HG03060 (cell line): ENCODE data around the gene TIPIN.
"Not testable (repeated sequence)": the region's sequence is repeated elsewhere in the genome, so short reads cannot be mapped to it uniquely, and the experiment has no call there.

Experiments
- ATAC-seq: cut with Tn5 transposase; IDR thresholded peaks from one replicate; pipeline ENCODE4 v1.9.1; 2021; ENCODE audit warnings: low read depth, moderate number of reproducible peaks; ENCODE audit not compliant: unreplicated experiment

TIPIN gene

GRCh38 chr15:66386204-66387123 lies 30.0 kb upstream of the TIPIN start, which contains the start of gene MAP2K1:
Gene MAP2K1 (plus strand): TSS chr15:66386912. CDS start chr15:66387348, 436 bp downstream.
- ATAC-seq: peak; percentile 55

DNA sequence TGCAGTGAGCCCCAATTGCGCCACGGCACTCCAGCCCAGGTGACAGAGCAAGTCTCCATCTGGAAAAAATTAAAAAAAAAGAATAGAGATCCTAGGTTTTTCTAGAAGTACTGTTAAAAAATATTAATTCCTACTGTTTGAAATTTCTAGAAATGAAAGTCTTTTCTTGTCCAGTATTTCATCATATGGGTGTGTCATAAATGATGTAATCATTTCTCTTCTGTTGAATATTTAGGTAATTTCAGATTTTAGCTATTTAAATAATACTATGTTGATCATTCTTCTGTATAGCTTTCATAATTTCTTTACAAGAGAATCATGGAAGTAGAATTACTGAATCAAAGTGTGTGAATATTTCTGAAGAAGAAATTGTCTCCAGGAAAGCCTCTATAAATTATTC lies 24.9 kb upstream of the TIPIN start:
- not testable (repeated sequence) for ATAC-seq

- no peak for ATAC-seq
Measured at GRCh38 chr15:66378814-66379430, 22.4 kb upstream of the TIPIN start.

DNA sequence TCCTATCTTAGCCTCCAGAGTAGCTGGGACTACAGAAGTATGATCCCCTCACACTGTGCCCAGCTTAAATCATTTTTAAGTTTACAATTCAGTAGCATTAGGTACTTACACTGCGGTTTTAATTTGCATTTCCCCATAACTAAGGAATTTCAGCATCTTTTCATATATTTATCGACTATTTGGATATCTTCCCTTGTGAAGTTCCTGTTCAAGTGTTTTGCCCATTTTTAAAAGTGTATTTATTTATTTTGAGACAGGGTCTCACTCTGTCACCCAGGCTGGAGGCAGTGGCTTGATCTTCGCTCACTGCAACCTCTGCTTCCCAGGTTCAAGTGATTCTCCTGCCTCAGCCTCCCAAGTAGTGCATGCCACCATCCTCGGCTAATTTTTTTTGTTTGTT lies 17.7 kb upstream of the TIPIN start:
- ATAC-seq: no peak

- ATAC-seq: no peak
Measured at GRCh38 chr15:66369773-66370651, 13.5 kb upstream of the TIPIN start.

GRCh38 chr15:66364944-66365528 lies 8.6 kb upstream of the TIPIN start:
- ATAC-seq: no peak

GRCh38 chr15:66362776-66363175 lies 6.3 kb upstream of the TIPIN start:
- no peak for ATAC-seq

GRCh38 chr15:66361745-66362460 lies 5.4 kb upstream of the TIPIN start:
- ATAC-seq: not testable (repeated sequence)

DNA sequence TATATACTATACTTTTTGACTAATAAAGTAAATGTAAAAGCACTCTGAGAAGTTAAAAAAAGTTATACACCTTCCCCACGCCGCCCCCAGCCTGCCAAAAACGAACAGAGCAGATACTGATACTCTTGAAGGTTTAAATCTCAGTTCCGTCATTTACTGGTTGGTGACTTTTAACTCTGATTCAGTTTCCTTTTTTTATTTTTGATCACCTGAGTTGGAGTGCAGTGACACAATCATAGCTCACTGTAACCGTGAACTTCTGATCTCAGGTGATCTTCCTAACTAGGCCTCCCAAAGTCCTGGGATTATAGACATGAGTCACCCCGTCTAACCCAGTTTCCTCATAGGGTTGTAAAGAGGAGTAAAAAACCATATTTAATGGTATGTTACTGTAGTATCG lies 3.3 kb upstream of the TIPIN start:
- ATAC-seq: no peak

GRCh38 chr15:66356077-66356358 lies 467 bp downstream of the TIPIN start:
- ATAC-seq: no peak

DNA sequence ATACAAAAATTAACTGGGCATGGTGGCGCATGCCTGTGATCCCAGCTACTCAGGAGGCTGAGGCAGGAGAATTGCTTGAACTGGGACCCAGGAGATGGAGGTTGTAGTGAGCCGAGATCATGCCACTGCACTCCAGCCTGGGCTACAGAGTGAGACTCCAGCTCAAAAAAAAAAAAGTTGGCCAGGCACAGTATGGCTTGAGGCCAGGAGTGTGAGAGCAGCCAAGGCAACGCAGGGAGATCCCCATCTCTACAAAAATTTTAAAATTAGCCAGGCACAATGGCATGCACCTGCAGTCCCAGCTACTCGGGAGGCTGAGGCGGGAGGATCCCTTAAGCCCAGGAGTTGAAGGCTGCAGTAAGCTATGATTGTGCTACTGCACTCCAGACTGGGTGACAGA lies 8.0 kb downstream of the TIPIN start:
- not testable (repeated sequence) for ATAC-seq

- no peak for ATAC-seq
Measured at GRCh38 chr15:66328771-66329170, 27.7 kb downstream of the TIPIN start.

DNA sequence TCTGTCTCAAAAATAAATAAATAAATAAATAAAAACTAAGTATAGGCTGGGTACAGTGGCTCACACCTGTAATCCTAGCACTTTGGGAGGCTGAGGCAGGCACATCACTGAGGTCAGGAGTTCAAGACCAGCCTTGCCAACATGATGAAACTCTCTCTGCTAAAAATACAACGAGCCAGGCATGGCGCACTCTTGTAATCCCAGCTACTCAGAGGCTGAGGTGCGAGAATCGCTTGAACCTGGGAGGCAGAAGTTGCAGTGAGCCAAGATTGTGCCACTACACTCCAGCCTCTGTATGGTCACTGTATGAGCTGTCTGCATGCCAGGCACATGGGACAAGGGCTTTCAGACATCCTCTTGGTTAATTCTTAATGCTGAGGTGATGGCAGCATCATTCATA lies 28.7 kb downstream of the TIPIN start:
- no peak for ATAC-seq

GRCh38 chr15:66326051-66326450 lies 30.4 kb downstream of the TIPIN start:
- no peak for ATAC-seq

DNA sequence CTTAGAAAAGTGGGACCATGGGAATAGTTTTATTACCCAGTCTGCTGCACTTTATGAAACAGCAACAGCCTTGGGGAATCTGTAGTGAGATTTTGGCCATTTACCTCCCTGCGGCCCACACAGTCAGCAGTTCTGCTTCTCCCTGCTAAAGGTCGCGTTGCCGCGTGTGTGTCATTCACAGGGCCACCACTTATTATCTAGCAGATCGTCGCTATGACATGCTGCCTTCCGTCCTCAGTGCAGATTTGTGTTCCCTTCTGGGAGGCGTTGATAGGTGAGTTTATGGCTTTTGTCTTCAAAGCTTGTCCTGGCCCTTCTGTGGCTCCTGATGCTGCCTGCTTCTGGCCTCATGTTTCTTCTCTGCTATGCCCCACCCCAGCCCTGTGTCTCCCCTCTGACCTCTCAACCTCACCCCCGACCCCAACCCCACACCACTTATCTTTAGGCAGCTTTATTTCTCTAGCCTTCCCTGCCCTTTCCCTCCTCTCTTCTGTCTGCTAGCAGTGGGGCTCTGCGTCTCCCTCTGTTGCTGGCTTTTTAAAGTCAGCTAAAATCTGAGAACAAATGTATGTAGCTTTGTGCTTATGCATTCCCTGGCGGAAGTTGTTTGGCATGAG lies 33.1 kb downstream of the TIPIN start:
- no peak for ATAC-seq

GRCh38 chr15:66312144-66312543 lies 44.3 kb downstream of the TIPIN start:
- no peak for ATAC-seq

- no peak for ATAC-seq
Measured at GRCh38 chr15:66310786-66311185, 45.7 kb downstream of the TIPIN start.

GRCh38 chr15:66309828-66310227 lies 46.7 kb downstream of the TIPIN start:
- no peak for ATAC-seq

DNA sequence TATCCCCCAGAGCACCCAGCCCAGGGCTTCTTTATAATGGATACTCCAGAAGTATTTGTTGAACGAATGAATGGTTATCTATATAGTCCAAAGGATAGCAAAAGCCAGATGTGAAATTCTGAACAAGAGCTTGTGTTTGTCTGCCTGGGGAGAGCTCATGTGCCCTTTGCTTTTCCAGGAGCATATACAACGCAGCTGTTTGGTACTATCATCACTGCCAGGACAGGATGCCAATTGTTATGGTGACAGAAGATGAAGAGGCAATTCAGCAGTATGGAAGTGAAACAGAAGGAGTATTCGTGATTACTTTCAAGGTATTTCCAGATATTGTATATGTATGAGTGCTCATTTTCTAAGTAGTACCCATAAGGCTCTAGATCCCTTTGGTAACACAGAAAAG lies 48.0 kb downstream of the TIPIN start:
- ATAC-seq: no peak

DNA sequence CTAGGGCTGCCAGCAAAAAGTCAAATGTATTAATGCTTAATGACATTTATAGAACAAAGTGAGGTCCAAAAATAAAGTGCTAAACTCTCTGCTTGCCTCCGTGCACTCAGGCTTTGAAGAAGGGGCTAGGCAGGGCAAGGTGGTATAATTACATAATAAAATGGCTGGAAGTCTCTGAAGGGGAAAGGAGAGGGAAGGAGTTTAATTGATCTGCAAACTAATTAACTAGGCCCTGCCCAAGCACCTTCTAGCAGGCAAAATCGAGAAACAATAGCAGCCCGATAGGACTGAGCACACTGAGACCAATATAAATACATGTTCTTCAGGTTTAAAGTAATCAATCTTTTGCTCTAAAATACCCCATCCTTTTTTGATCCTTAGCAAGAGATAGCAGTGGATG lies 50.1 kb downstream of the TIPIN start:
- no peak for ATAC-seq
